HEK293 (cell line): ENCODE data around the gene MAGI2.

ENCODE experiments used
- ZFP3 ChIP-seq: fragments of 450-650 bp; formaldehyde crosslinking; IDR thresholded peaks from 2 replicates; pipeline ENCODE4 v1.5.1; 2016; ENCODE audit warnings: low read depth, missing biosample characterization, missing genetic modification characterization
- ZNF155 ChIP-seq: fragments of 450-650 bp; formaldehyde crosslinking; IDR thresholded peaks from 2 replicates; pipeline ENCODE4 v1.5.1; 2016; ENCODE audit warnings: missing biosample characterization, missing genetic modification characterization
- ZNF157 ChIP-seq: fragments of 450-650 bp; formaldehyde crosslinking; IDR thresholded peaks from 2 replicates; pipeline ENCODE4 v1.5.1; 2016; ENCODE audit warnings: missing biosample characterization, missing genetic modification characterization
- TF ChIP-seq, protein P1 (sequence below): fragments of 450-650 bp; formaldehyde crosslinking; IDR thresholded peaks from 2 replicates; pipeline ENCODE4 v1.5.1; 2016; ENCODE audit warnings: missing biosample characterization, missing genetic modification characterization
- TF ChIP-seq, protein P2 (sequence below): fragments of 450-650 bp; formaldehyde crosslinking; IDR thresholded peaks from 2 replicates; pipeline ENCODE4 v1.5.1; 2016; ENCODE audit warnings: missing biosample characterization, missing genetic modification characterization

DNA sequence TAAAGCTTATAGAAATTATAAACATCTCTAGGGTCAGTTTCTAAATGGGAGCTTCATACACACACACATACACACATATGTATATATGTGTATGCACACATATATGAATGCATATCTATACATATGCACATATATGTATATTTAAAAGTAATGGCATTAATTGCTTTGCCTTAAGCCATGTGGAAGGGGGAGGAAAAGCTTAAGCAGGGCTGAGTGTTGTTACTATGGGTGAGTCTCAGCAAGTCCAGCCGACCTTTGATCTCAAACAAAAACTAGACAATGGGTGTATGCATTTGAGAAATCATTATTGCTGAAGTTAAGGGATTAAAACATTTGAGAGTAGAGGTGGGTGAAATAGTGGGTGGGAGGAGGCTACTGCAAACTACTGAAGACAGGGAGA, 546.7 kb downstream of the MAGI2 start:
- TF ChIP-seq ZNF155 (tag by site-specific recombination): no peak
- TF ChIP-seq ZNF157 (tag by site-specific recombination): no peak
- TF ChIP-seq, protein P1, sequence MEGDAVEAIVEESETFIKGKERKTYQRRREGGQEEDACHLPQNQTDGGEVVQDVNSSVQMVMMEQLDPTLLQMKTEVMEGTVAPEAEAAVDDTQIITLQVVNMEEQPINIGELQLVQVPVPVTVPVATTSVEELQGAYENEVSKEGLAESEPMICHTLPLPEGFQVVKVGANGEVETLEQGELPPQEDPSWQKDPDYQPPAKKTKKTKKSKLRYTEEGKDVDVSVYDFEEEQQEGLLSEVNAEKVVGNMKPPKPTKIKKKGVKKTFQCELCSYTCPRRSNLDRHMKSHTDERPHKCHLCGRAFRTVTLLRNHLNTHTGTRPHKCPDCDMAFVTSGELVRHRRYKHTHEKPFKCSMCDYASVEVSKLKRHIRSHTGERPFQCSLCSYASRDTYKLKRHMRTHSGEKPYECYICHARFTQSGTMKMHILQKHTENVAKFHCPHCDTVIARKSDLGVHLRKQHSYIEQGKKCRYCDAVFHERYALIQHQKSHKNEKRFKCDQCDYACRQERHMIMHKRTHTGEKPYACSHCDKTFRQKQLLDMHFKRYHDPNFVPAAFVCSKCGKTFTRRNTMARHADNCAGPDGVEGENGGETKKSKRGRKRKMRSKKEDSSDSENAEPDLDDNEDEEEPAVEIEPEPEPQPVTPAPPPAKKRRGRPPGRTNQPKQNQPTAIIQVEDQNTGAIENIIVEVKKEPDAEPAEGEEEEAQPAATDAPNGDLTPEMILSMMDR: no peak
- TF ChIP-seq, protein P2, sequence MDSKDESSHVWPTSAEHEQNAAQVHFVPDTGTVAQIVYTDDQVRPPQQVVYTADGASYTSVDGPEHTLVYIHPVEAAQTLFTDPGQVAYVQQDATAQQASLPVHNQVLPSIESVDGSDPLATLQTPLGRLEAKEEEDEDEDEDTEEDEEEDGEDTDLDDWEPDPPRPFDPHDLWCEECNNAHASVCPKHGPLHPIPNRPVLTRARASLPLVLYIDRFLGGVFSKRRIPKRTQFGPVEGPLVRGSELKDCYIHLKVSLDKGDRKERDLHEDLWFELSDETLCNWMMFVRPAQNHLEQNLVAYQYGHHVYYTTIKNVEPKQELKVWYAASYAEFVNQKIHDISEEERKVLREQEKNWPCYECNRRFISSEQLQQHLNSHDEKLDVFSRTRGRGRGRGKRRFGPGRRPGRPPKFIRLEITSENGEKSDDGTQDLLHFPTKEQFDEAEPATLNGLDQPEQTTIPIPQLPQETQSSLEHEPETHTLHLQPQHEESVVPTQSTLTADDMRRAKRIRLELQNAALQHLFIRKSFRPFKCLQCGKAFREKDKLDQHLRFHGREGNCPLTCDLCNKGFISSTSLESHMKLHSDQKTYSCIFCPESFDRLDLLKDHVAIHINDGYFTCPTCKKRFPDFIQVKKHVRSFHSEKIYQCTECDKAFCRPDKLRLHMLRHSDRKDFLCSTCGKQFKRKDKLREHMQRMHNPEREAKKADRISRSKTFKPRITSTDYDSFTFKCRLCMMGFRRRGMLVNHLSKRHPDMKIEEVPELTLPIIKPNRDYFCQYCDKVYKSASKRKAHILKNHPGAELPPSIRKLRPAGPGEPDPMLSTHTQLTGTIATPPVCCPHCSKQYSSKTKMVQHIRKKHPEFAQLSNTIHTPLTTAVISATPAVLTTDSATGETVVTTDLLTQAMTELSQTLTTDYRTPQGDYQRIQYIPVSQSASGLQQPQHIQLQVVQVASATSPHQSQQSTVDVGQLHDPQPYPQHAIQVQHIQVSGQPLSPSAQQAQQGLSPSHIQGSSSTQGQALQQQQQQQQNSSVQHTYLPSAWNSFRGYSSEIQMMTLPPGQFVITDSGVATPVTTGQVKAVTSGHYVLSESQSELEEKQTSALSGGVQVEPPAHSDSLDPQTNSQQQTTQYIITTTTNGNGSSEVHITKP (tag by site-specific recombination): no peak
- no peak for TF ChIP-seq ZFP3
